Measurements from ENCODE around the gene CELF1. TPM values are rescaled to one million over a fixed set of nuclear protein-coding genes. Genes with fewer than 3 reads are reported as not detected.

CELF1 gene
- total RNA-seq, 1 donor from 2014 or later = 88.6 TPM

DNA sequence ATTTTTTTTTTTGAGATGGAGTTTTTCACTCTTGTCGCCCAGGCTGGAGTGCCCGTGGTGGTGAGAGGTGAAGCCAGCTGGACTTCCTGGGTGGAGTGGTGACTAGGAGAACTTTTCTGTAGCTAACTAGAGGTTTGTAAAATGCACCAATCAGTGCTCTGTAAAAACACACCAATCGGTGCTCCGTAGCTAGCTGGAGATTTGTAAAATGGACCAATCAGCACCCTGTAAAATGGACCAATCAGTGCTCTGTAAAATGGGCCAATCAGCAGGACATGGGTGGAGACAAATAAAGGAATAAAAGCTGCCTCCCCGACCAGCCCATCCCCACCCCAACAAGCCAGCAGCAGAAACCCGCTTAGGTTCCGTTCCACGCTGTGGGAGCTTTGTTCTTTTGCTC lies 99.6 kb downstream of the CELF1 start:
- no peaks in the 10 kb centered on the region for H3K27me3 ChIP-seq (ENCODE audit: low read depth)
- TF ChIP-seq, protein P1, sequence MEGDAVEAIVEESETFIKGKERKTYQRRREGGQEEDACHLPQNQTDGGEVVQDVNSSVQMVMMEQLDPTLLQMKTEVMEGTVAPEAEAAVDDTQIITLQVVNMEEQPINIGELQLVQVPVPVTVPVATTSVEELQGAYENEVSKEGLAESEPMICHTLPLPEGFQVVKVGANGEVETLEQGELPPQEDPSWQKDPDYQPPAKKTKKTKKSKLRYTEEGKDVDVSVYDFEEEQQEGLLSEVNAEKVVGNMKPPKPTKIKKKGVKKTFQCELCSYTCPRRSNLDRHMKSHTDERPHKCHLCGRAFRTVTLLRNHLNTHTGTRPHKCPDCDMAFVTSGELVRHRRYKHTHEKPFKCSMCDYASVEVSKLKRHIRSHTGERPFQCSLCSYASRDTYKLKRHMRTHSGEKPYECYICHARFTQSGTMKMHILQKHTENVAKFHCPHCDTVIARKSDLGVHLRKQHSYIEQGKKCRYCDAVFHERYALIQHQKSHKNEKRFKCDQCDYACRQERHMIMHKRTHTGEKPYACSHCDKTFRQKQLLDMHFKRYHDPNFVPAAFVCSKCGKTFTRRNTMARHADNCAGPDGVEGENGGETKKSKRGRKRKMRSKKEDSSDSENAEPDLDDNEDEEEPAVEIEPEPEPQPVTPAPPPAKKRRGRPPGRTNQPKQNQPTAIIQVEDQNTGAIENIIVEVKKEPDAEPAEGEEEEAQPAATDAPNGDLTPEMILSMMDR (IDR thresholded peaks at IDR 0.05; ENCODE audit: borderline replicate concordance) = no peak
- H3K36me3 ChIP-seq = no peaks in the 10 kb centered on the region
- H3K27ac ChIP-seq (replicated peaks) = no peak overlapping the region
- H3K4me1 ChIP-seq = no peaks in the 10 kb centered on the region
- DNase-seq = no peak
- no peak overlapping the region for H3K4me3 ChIP-seq
- no peaks in the 10 kb centered on the region for H3K9me3 ChIP-seq (replicated peaks)
- intact Hi-C loops (cut with micrococcal nuclease) = no loop called here

DNA sequence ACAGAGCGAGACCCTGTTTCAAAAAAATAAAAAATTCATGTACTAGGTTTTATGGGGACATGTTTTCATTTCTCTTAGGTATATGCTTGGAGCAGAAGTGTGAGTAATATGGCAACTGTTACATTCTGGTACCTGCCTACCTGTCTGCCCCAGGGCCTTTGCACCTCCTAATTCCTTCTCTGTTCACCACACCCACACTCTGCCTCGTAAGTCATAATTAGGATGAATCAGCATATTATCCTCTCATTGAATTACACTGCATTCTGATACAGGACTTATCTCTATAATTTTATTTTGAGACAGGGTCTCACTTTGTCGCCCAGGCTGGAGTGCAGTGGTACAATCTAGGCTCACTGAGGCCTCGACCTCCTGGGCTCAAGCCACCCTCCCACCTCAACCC lies 100.9 kb downstream of the CELF1 start:
- intact Hi-C loops (cut with micrococcal nuclease) = no loop called here
- no peaks in the 10 kb centered on the region for H3K27me3 ChIP-seq (ENCODE audit: low read depth)

DNA sequence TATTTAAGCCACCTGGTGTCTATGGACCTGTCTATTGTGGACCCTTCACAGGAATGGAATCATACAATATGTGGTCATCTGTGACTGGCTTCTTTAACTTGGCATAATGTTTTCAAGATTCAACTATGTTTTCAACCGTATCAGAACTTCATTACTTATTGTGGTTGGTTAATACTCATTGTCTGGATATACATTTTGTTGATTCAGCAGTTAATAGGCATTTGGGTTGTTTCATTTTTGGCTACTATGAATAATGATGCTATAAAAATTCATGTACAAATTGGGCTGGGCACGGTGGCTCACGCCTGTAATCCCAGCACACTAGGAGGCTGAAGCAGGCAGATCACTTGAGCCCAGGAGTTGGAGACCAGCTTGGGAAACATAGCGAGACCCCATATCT lies 101.5 kb downstream of the CELF1 start:
- TF ChIP-seq, protein P1 (IDR thresholded peaks at IDR 0.05; ENCODE audit: borderline replicate concordance) = no peak
- Histone ChIP-seq H3K27me3 (ENCODE audit: low read depth) (no peaks in the 10 kb centered on the region), H3K27ac (replicated peaks) (no peak overlapping the region), H3K36me3 (no peaks in the 10 kb centered on the region), H3K4me1 (no peaks in the 10 kb centered on the region), H3K9me3 (replicated peaks) (no peaks in the 10 kb centered on the region), H3K4me3 (no peak overlapping the region)
- intact Hi-C loops (cut with micrococcal nuclease) = no loop called here
- no peak for DNase-seq

More for the DNA sequence above, 100.9 kb downstream of the CELF1 start:
- no peaks in the 10 kb centered on the region for H3K4me1 ChIP-seq
- H3K9me3 ChIP-seq (replicated peaks) = no peaks in the 10 kb centered on the region
- TF ChIP-seq, protein P1 (IDR thresholded peaks at IDR 0.05; ENCODE audit: borderline replicate concordance) = no peak
- H3K36me3 ChIP-seq = no peaks in the 10 kb centered on the region
- H3K27ac ChIP-seq (replicated peaks) = no peak overlapping the region
- H3K4me3 ChIP-seq = no peak overlapping the region
- DNase-seq = no peak

DNA sequence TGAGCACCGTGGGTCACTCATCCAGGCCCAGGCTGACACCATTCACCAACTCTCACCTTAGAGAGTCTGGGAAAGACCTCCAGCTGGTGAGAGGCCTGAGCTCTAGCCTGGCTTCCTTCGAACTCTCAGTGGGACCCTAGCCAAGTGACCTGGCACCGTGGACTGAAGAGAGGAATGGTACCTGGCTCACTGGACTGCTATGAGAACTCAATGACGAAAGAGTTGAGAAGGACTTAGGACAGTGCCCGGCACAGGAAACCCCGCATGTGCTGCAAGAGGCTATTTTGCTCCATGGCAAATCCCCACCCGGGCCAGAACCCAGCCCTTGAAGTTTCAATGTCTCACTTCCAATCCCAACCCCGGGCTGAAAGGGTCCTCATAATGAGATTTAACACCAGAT lies 103.4 kb downstream of the CELF1 start:
- Histone ChIP-seq H3K27me3 (ENCODE audit: low read depth) (no peaks in the 10 kb centered on the region), H3K27ac (replicated peaks) (no peak overlapping the region), H3K4me1 (no peaks in the 10 kb centered on the region), H3K9me3 (replicated peaks) (no peaks in the 10 kb centered on the region), H3K36me3 (no peaks in the 10 kb centered on the region), H3K4me3 (no peak overlapping the region)
- no peak for DNase-seq
- TF ChIP-seq, protein P1 (IDR thresholded peaks at IDR 0.05; ENCODE audit: borderline replicate concordance) = no peak
- intact Hi-C loops (cut with micrococcal nuclease) = loop anchor here (10.0 kb wide), 1 partner anchor 65 kb away; no protein-coding TSS in a partner anchor

DNA sequence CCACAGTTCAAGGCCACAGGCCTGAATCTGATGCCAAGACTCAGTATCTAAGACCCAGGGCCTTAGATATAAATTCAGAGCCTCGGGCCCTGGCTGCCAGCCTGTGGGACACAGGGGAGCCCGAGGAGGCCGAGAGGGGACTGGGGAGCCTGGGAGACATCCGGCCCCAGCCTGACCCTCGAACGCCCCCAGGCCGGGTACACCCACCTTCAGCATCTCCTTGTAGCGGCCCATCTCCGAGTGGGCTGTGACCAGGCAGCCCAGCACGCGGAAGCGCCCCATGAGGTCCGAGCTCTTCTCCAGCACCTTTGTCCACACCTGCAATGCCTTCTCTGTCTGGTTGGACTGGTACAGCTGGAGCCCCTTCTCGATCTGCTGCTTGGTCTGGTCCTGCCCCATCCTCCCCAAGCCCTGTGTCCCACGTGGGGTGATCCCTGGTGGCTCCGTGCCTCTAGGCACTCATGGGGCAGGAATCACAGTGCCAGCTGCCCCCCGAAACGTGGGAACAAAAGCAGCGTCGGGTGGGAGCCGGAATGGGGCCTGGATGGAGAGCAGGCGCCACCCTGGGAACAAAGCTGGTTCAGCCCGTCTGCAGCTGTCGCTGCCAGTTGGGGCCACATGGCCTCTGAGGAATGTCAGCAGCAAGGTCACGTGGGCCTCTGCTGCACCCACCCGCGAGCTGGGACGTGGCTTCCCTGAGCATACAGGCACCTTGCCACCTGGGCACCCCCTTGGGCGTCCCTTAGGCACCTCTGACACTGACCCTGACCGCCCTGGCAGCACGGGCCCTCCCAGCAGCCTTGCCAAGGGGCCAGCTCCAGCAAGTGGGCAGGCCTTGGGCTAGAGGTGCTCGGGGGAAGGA lies 104.1 kb downstream of the CELF1 start, which contains the start of gene RAPSN:
Gene RAPSN (minus strand): TSS at position 571 of the 862 bp plus-strand sequence. CDS start 172 bp downstream, at position 399.
- no peaks in the 10 kb centered on the region for H3K4me1 ChIP-seq
- H3K27ac ChIP-seq (replicated peaks) = no peak within 1 kb of the TSS
- no peak within 1 kb of the TSS for H3K4me3 ChIP-seq
- no peaks in the 10 kb centered on the region for H3K27me3 ChIP-seq (ENCODE audit: low read depth)
- TF ChIP-seq, protein P1 (IDR thresholded peaks at IDR 0.05; ENCODE audit: borderline replicate concordance) = no peak
- no peaks in the 10 kb centered on the region for H3K9me3 ChIP-seq (replicated peaks)
- no peaks in the 10 kb centered on the region for H3K36me3 ChIP-seq
- peak; percentile 32 for DNase-seq
- intact Hi-C loops (cut with micrococcal nuclease) = loop anchor here (10.0 kb wide), 1 partner anchor 64 kb away; no protein-coding TSS in a partner anchor
